ENCODE measurements around the gene STK38. TPM values are rescaled to one million over a fixed set of nuclear protein-coding genes. Genes with fewer than 3 reads are reported as not detected.

Gene STK38
- total and polyA plus RNA-seq, 4 donors, result 9.3 to 21.8 (median 12.3) TPM

DNA sequence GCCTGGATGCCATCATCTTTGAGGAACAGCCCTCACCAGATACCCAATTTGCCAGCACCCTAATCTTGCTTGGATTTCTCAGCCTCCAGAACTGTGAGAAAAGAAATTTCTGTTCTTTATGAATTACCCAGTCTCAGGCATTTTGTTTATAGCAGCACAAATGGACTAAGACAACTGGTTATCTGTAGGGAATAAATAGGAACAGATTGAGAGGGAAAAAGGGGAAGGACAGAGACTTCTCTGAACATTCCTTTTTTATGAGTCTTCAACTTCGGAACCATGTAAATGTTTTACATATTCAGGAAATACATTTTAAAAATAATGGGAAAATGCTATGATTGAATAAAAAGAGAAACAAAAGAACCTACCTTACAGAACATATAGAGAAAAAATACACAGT is 83.6 kb downstream of the STK38 start:
- Histone ChIP-seq H3K4me3 (ENCODE audit: low read depth in 1 of 3, low read length in 3 of 3) (no peak overlapping the region), H3K9ac (ENCODE audit: low read depth in 1 of 2, low read length in 2 of 2) (no peak overlapping the region), H3K27me3 (ENCODE audit: control insufficient read depth in 4 of 4, insufficient read depth in 4 of 4, low read length in 3 of 4) (no peaks in the 10 kb centered on the region), H3K36me3 (ENCODE audit: control insufficient read depth in 4 of 4, insufficient read depth in 3 of 4, low read depth in 1 of 4, low read length in 3 of 4) (no peaks in the 10 kb centered on the region), H3K9me3 (ENCODE audit: control insufficient read depth in 4 of 4, low read length in 3 of 4) (no peaks in the 10 kb centered on the region), H3K27ac (ENCODE audit: low read depth in 1 of 2, low read length in 2 of 2) (no peak overlapping the region), H3K4me1 (ENCODE audit: control insufficient read depth in 4 of 4, insufficient read depth in 4 of 4, low read length in 3 of 4) (peaks cover 4 to 8% (median 6%) of the 10 kb centered on the region in 4 donors)
- TF ChIP-seq GABPA (IDR thresholded peaks at IDR 0.05 in 1 of 2, conservative IDR thresholded peaks at IDR 0.05 in 1 of 2) (no peak), EGR1 (IDR thresholded peaks at IDR 0.05; ENCODE audit: low read depth in 2 of 2) (no peak), HNF4G (IDR thresholded peaks at IDR 0.05) (no peak), NR2F2 (IDR thresholded peaks at IDR 0.05) (no peak), FOXA1 (IDR thresholded peaks at IDR 0.05) (no peak), RAD21 (IDR thresholded peaks at IDR 0.05) (no peak), SP1 (IDR thresholded peaks at IDR 0.05) (no peak), YY1 (IDR thresholded peaks at IDR 0.05) (no peak)
- TF ChIP-seq, protein P1, sequence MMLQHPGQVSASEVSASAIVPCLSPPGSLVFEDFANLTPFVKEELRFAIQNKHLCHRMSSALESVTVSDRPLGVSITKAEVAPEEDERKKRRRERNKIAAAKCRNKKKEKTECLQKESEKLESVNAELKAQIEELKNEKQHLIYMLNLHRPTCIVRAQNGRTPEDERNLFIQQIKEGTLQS (IDR thresholded peaks at IDR 0.05), result no peak
- TF ChIP-seq, protein P2, sequence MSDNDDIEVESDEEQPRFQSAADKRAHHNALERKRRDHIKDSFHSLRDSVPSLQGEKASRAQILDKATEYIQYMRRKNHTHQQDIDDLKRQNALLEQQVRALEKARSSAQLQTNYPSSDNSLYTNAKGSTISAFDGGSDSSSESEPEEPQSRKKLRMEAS (IDR thresholded peaks at IDR 0.05), result no peak
- TF ChIP-seq, protein P3, sequence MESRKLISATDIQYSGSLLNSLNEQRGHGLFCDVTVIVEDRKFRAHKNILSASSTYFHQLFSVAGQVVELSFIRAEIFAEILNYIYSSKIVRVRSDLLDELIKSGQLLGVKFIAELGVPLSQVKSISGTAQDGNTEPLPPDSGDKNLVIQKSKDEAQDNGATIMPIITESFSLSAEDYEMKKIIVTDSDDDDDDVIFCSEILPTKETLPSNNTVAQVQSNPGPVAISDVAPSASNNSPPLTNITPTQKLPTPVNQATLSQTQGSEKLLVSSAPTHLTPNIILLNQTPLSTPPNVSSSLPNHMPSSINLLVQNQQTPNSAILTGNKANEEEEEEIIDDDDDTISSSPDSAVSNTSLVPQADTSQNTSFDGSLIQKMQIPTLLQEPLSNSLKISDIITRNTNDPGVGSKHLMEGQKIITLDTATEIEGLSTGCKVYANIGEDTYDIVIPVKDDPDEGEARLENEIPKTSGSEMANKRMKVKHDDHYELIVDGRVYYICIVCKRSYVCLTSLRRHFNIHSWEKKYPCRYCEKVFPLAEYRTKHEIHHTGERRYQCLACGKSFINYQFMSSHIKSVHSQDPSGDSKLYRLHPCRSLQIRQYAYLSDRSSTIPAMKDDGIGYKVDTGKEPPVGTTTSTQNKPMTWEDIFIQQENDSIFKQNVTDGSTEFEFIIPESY (IDR thresholded peaks at IDR 0.05), result no peak
- WGBS, result 66% methylated on average over 1 of the region's 1 CpG
- DNase-seq (ENCODE audit: low spot score), result no peak

DNA sequence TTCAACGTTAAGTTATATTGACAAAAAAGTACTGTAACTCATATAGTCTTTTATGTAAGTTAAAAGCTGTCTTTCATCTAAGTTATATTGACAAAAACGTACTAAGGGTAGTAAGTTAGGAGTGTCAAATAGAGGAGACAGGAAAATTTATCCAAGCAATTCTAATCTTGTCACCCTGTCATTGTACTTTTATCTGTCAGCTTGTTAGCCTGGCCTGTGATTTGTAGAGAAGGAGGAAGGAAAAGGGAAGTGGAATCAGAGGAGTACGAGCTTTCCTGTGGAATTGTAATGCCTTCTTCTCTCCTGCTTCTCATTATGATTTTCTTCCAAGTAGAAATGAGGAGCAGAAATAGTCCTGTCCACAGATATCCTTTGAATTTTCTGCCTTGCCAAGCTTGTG is 85.6 kb downstream of the STK38 start:
- Histone ChIP-seq H3K9ac (ENCODE audit: low read depth in 1 of 2, low read length in 2 of 2) (no peak overlapping the region), H3K27me3 (ENCODE audit: control insufficient read depth in 4 of 4, insufficient read depth in 4 of 4, low read length in 3 of 4) (no peaks in the 10 kb centered on the region), H3K9me3 (ENCODE audit: control insufficient read depth in 4 of 4, low read length in 3 of 4) (no peaks in the 10 kb centered on the region), H3K36me3 (ENCODE audit: control insufficient read depth in 4 of 4, insufficient read depth in 3 of 4, low read depth in 1 of 4, low read length in 3 of 4) (peaks cover 0 to 1% (median 0%) of the 10 kb centered on the region in 4 donors), H3K27ac (ENCODE audit: low read depth in 1 of 2, low read length in 2 of 2) (no peak overlapping the region), H3K4me1 (ENCODE audit: control insufficient read depth in 4 of 4, insufficient read depth in 4 of 4, low read length in 3 of 4) (peaks cover 4 to 8% (median 6%) of the 10 kb centered on the region in 4 donors), H3K4me3 (ENCODE audit: low read depth in 1 of 3, low read length in 3 of 3) (no peak overlapping the region)
- no peak for TF ChIP-seq SP1 (IDR thresholded peaks at IDR 0.05)
- TF ChIP-seq, protein P4, sequence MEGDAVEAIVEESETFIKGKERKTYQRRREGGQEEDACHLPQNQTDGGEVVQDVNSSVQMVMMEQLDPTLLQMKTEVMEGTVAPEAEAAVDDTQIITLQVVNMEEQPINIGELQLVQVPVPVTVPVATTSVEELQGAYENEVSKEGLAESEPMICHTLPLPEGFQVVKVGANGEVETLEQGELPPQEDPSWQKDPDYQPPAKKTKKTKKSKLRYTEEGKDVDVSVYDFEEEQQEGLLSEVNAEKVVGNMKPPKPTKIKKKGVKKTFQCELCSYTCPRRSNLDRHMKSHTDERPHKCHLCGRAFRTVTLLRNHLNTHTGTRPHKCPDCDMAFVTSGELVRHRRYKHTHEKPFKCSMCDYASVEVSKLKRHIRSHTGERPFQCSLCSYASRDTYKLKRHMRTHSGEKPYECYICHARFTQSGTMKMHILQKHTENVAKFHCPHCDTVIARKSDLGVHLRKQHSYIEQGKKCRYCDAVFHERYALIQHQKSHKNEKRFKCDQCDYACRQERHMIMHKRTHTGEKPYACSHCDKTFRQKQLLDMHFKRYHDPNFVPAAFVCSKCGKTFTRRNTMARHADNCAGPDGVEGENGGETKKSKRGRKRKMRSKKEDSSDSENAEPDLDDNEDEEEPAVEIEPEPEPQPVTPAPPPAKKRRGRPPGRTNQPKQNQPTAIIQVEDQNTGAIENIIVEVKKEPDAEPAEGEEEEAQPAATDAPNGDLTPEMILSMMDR (IDR thresholded peaks at IDR 0.05; ENCODE audit: low read depth, low read length, missing input control), result no peak
- TF ChIP-seq, protein P5, sequence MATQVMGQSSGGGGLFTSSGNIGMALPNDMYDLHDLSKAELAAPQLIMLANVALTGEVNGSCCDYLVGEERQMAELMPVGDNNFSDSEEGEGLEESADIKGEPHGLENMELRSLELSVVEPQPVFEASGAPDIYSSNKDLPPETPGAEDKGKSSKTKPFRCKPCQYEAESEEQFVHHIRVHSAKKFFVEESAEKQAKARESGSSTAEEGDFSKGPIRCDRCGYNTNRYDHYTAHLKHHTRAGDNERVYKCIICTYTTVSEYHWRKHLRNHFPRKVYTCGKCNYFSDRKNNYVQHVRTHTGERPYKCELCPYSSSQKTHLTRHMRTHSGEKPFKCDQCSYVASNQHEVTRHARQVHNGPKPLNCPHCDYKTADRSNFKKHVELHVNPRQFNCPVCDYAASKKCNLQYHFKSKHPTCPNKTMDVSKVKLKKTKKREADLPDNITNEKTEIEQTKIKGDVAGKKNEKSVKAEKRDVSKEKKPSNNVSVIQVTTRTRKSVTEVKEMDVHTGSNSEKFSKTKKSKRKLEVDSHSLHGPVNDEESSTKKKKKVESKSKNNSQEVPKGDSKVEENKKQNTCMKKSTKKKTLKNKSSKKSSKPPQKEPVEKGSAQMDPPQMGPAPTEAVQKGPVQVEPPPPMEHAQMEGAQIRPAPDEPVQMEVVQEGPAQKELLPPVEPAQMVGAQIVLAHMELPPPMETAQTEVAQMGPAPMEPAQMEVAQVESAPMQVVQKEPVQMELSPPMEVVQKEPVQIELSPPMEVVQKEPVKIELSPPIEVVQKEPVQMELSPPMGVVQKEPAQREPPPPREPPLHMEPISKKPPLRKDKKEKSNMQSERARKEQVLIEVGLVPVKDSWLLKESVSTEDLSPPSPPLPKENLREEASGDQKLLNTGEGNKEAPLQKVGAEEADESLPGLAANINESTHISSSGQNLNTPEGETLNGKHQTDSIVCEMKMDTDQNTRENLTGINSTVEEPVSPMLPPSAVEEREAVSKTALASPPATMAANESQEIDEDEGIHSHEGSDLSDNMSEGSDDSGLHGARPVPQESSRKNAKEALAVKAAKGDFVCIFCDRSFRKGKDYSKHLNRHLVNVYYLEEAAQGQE (IDR thresholded peaks at IDR 0.05), result no peak
- TF ChIP-seq, protein P3 (IDR thresholded peaks at IDR 0.05), result no peak
- no peak for TF ChIP-seq RAD21 (IDR thresholded peaks at IDR 0.05)
- no peak for TF ChIP-seq HNF4G (IDR thresholded peaks at IDR 0.05)
- TF ChIP-seq FOXA2 (IDR thresholded peaks at IDR 0.05), result no peak
- TF ChIP-seq FOXA1 (IDR thresholded peaks at IDR 0.05), result no peak
- TF ChIP-seq, protein P2 (IDR thresholded peaks at IDR 0.05), result no peak
- no peak for TF ChIP-seq JUND (IDR thresholded peaks at IDR 0.05)
- TF ChIP-seq HNF4A (conservative IDR thresholded peaks at IDR 0.05), result no peak
- no peak for TF ChIP-seq GABPA (IDR thresholded peaks at IDR 0.05 in 1 of 2, conservative IDR thresholded peaks at IDR 0.05 in 1 of 2)
- no peak for DNase-seq (ENCODE audit: low spot score)
- WGBS, result 73% methylated on average over 3 of the region's 3 CpGs

Measured in liver (tissue), 9 donors.